HepG2 (cell line): ENCODE results near the gene GPSM1. TPM values are rescaled to one million over a fixed set of nuclear protein-coding genes. Genes with fewer than 3 reads are reported as not detected.

Experiments
- KDM5B ChIP-seq: sonication (generic); formaldehyde crosslinking; IDR thresholded peaks from 2 replicates; pipeline ENCODE4 v1.4.0; 2020; ENCODE audit warnings: missing genetic modification reagents, mild to moderate bottlenecking, borderline replicate concordance
- MAFG ChIP-seq: sonication (generic); formaldehyde crosslinking; IDR thresholded peaks from 2 replicates; pipeline ENCODE4 v1.5.1; 2020; ENCODE audit warnings: mild to moderate bottlenecking, missing genetic modification reagents
- MED13 ChIP-seq: sonication (generic); formaldehyde crosslinking; IDR thresholded peaks from 2 replicates; pipeline ENCODE4 v1.5.0; 2020; ENCODE audit warnings: missing genetic modification reagents
- NCOA5 ChIP-seq: sonication (generic); formaldehyde crosslinking; IDR thresholded peaks from 2 replicates; pipeline ENCODE4 v1.4.0; 2020; ENCODE audit warnings: missing genetic modification reagents
- SAP130 ChIP-seq: IDR thresholded peaks from 2 replicates; pipeline ENCODE4 v1.6.1; 2016; ENCODE audit warnings: low read depth
- SP1 ChIP-seq, 2 experiments: fragments of 450-650 bp in 1 of 2; sonication (generic) in 1 of 2; formaldehyde crosslinking in 1 of 2; IDR thresholded peaks; 2 replicates each; pipeline versions ENCODE4 v1.4.0 to v1.6.1; 2016 to 2020; ENCODE audit warnings: missing genetic modification reagents in 1 of 2
- SP2 ChIP-seq: sonication (generic); formaldehyde crosslinking; IDR thresholded peaks from 2 replicates; pipeline ENCODE4 v1.5.1; 2020; ENCODE audit warnings: mild to moderate bottlenecking, missing genetic modification reagents
- SP4 ChIP-seq: sonication (generic); formaldehyde crosslinking; IDR thresholded peaks from 2 replicates; pipeline ENCODE4 v1.8.1; 2023; ENCODE audit warnings: mild to moderate bottlenecking, missing genetic modification reagents
- STAG1 ChIP-seq: sonication (generic); formaldehyde crosslinking; IDR thresholded peaks from 2 replicates; pipeline ENCODE4 v1.4.0; 2020; ENCODE audit warnings: missing genetic modification reagents
- ZBTB2 ChIP-seq: sonication (generic); formaldehyde crosslinking; IDR thresholded peaks from 2 replicates; pipeline ENCODE4 v1.8.0; 2022; ENCODE audit warnings: low read depth, missing genetic modification reagents
- ZC3H4 ChIP-seq: sonication (generic); formaldehyde crosslinking; IDR thresholded peaks from 2 replicates; pipeline ENCODE4 v1.4.0; 2020; ENCODE audit warnings: missing genetic modification reagents, borderline replicate concordance
- ZNF274 ChIP-seq: sonication (generic); formaldehyde crosslinking; IDR thresholded peaks from 2 replicates; pipeline ENCODE4 v1.5.1; 2020; ENCODE audit warnings: mild to moderate bottlenecking, missing genetic modification reagents
- ZNF644 ChIP-seq: IDR thresholded peaks from 2 replicates; pipeline ENCODE4 v1.6.1; 2016; ENCODE audit warnings: low read depth
- ZNF761 ChIP-seq: sonication (generic); formaldehyde crosslinking; conservative IDR thresholded peaks from 2 replicates; pipeline ENCODE4 v1.4.0; 2020; ENCODE audit warnings: mild to moderate bottlenecking, missing genetic modification reagents
- polyA plus RNA-seq, 8 experiments: library from polyadenylated mRNA; depleted of rRNA in 3 of 8; stranded (reverse) in 7 of 8; unstranded in 1 of 8; fragments of >200 nt; fragmentation: Illumina TruSeq in 4 of 8; extraction: Trizol in 4 of 8; gene quantifications; 2 replicates each; pipeline versions ENCODE4 v1.2.1 to v1.2.3, GENCODE V29; 2011 to 2016; ENCODE audit warnings: low read depth in 4 of 8, missing spikeins in 1 of 8, mixed read lengths in 1 of 8; ENCODE audit not compliant: insufficient read depth in 1 of 8
- total RNA-seq, 5 experiments: library from RNA; depleted of rRNA; stranded (reverse); fragments of >200 nt; fragmentation: Illumina TruSeq; extraction: Trizol; gene quantifications; 2 replicates each; pipeline ENCODE4 v1.2.3, GENCODE V29; 2016; ENCODE audit warnings: low read depth in 1 of 5
- TF ChIP-seq, protein P1 (sequence below): sonication (generic); formaldehyde crosslinking; IDR thresholded peaks from 2 replicates; pipeline ENCODE4 v1.4.0; 2020; ENCODE audit warnings: mild to moderate bottlenecking, missing genetic modification reagents, borderline replicate concordance
- TF ChIP-seq, protein P2 (sequence below): IDR thresholded peaks from 2 replicates; pipeline ENCODE4 v1.4.0; 2020; ENCODE audit warnings: mild to moderate bottlenecking, missing genetic modification reagents
- TF ChIP-seq, protein P3 (sequence below): sonication (generic); formaldehyde crosslinking; conservative IDR thresholded peaks from 2 replicates; pipeline ENCODE4 v1.4.0; 2020; ENCODE audit warnings: missing genetic modification reagents
- TF ChIP-seq, protein P4 (sequence below): IDR thresholded peaks from 2 replicates; pipeline ENCODE4 v1.6.1; 2016; ENCODE audit warnings: low read depth, borderline replicate concordance

The GPSM1 gene
- total and polyA plus RNA-seq, 2 of the 13 experiments (the other 11 are each of a cell fraction or from before 2014, with no cell fraction given) = 1.0 to 2.4 TPM

GRCh38 chr9:136297016-136297691, 30.2 kb upstream of the GPSM1 start (continued):
- TF ChIP-seq SP1 (IDR thresholded peaks at IDR 0.05) (no peak), SP1 (CRISPR knock-in tag; IDR thresholded peaks at IDR 0.05) (no peak), SP2 (no peak), ZNF644 (CRISPR knock-in tag) (0 out of 2 replicates have a peak, but pooled peaks have one; percentile 21), SAP130 (CRISPR knock-in tag) (peak; percentile 97), STAG1 (CRISPR knock-in tag) (no peak), NCOA5 (CRISPR knock-in tag) (no peak), ZNF761 (CRISPR knock-in tag) (0 out of 2 replicates have a peak, but pooled peaks have one; percentile 42), SP4 (no peak), MED13 (CRISPR knock-in tag) (no peak), MAFG (no peak), ZBTB2 (CRISPR knock-in tag) (no peak), KDM5B (CRISPR knock-in tag) (no peak; the same call in 1 of the 2 replicates), ZNF274 (CRISPR knock-in tag) (no peak), ZC3H4 (CRISPR knock-in tag) (no peak)
- TF ChIP-seq, protein P1, sequence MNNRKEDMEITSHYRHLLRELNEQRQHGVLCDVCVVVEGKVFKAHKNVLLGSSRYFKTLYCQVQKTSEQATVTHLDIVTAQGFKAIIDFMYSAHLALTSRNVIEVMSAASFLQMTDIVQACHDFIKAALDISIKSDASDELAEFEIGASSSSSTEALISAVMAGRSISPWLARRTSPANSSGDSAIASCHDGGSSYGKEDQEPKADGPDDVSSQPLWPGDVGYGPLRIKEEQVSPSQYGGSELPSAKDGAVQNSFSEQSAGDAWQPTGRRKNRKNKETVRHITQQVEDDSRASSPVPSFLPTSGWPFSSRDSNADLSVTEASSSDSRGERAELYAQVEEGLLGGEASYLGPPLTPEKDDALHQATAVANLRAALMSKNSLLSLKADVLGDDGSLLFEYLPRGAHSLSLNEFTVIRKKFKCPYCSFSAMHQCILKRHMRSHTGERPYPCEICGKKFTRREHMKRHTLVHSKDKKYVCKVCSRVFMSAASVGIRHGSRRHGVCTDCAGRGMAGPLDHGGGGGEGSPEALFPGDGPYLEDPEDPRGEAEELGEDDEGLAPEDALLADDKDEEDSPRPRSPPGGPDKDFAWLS (CRISPR knock-in tag) = no peak; the same call in 1 of the 2 replicates
- TF ChIP-seq, protein P2, sequence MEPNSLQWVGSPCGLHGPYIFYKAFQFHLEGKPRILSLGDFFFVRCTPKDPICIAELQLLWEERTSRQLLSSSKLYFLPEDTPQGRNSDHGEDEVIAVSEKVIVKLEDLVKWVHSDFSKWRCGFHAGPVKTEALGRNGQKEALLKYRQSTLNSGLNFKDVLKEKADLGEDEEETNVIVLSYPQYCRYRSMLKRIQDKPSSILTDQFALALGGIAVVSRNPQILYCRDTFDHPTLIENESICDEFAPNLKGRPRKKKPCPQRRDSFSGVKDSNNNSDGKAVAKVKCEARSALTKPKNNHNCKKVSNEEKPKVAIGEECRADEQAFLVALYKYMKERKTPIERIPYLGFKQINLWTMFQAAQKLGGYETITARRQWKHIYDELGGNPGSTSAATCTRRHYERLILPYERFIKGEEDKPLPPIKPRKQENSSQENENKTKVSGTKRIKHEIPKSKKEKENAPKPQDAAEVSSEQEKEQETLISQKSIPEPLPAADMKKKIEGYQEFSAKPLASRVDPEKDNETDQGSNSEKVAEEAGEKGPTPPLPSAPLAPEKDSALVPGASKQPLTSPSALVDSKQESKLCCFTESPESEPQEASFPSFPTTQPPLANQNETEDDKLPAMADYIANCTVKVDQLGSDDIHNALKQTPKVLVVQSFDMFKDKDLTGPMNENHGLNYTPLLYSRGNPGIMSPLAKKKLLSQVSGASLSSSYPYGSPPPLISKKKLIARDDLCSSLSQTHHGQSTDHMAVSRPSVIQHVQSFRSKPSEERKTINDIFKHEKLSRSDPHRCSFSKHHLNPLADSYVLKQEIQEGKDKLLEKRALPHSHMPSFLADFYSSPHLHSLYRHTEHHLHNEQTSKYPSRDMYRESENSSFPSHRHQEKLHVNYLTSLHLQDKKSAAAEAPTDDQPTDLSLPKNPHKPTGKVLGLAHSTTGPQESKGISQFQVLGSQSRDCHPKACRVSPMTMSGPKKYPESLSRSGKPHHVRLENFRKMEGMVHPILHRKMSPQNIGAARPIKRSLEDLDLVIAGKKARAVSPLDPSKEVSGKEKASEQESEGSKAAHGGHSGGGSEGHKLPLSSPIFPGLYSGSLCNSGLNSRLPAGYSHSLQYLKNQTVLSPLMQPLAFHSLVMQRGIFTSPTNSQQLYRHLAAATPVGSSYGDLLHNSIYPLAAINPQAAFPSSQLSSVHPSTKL = peak; percentile 54
- TF ChIP-seq, protein P3, sequence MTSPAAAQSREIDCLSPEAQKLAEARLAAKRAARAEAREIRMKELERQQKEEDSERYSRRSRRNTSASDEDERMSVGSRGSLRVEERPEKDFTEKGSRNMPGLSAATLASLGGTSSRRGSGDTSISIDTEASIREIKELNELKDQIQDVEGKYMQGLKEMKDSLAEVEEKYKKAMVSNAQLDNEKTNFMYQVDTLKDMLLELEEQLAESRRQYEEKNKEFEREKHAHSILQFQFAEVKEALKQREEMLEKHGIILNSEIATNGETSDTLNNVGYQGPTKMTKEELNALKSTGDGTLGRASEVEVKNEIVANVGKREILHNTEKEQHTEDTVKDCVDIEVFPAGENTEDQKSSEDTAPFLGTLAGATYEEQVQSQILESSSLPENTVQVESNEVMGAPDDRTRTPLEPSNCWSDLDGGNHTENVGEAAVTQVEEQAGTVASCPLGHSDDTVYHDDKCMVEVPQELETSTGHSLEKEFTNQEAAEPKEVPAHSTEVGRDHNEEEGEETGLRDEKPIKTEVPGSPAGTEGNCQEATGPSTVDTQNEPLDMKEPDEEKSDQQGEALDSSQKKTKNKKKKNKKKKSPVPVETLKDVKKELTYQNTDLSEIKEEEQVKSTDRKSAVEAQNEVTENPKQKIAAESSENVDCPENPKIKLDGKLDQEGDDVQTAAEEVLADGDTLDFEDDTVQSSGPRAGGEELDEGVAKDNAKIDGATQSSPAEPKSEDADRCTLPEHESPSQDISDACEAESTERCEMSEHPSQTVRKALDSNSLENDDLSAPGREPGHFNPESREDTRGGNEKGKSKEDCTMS (CRISPR knock-in tag) = no peak
- TF ChIP-seq, protein P4, sequence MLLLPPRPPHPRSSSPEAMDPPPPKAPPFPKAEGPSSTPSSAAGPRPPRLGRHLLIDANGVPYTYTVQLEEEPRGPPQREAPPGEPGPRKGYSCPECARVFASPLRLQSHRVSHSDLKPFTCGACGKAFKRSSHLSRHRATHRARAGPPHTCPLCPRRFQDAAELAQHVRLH (CRISPR knock-in tag) = no peak
